Fibroblast of mammary gland (primary cell): ENCODE measurements around the gene WDR83.
"Not testable (repeated sequence)": the region's sequence is repeated elsewhere in the genome, so short reads cannot be mapped to it uniquely, and the experiment has no call there.

Source experiments
- DNase-seq: peaks from one replicate; pipeline ENCODE4 v3.0.0-alpha.2; 2010; ENCODE audit warnings: low read depth
- H3K4me3 ChIP-seq: 2 replicates; pipeline ENCODE4 v1.5.1; 2011; ENCODE audit warnings: low read depth, mild to moderate bottlenecking, low read length, moderate library complexity; ENCODE audit not compliant: control insufficient read depth
- TF ChIP-seq, protein P1 (sequence below): conservative IDR thresholded peaks from 2 replicates; pipeline ENCODE4 v1.5.1; 2011; ENCODE audit warnings: low read depth, low read length, inconsistent platforms; ENCODE audit not compliant: control insufficient read depth, insufficient read depth

Gene WDR83

DNA sequence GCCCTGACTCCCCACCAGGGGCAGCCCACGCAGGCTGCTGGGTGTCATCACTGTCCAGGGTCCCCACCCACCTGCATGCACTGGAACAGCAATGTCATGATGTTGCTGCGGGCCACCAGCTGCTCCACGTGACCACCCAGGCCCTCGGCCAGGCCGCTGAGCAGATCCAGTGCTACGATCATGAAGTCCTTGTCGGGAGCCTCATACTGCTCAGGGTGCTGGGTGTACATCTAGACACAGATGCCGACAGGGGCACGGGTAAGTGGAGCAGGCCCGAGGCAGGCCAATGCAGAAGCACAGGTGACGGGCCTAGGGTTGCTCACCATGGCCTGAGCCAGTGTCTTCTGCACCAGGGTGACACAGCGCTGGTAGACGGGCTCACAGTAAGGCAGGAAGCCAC, 38.6 kb downstream of the WDR83 start:
- TF ChIP-seq, protein P1, sequence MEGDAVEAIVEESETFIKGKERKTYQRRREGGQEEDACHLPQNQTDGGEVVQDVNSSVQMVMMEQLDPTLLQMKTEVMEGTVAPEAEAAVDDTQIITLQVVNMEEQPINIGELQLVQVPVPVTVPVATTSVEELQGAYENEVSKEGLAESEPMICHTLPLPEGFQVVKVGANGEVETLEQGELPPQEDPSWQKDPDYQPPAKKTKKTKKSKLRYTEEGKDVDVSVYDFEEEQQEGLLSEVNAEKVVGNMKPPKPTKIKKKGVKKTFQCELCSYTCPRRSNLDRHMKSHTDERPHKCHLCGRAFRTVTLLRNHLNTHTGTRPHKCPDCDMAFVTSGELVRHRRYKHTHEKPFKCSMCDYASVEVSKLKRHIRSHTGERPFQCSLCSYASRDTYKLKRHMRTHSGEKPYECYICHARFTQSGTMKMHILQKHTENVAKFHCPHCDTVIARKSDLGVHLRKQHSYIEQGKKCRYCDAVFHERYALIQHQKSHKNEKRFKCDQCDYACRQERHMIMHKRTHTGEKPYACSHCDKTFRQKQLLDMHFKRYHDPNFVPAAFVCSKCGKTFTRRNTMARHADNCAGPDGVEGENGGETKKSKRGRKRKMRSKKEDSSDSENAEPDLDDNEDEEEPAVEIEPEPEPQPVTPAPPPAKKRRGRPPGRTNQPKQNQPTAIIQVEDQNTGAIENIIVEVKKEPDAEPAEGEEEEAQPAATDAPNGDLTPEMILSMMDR, result no peak
- no peak overlapping the region for H3K4me3 ChIP-seq

GRCh38 chr19:12705654-12706331, 39.2 kb downstream of the WDR83 start:
- TF ChIP-seq, protein P1, result no peak
- no peak overlapping the region for H3K4me3 ChIP-seq
- no peak for DNase-seq

More for the DNA sequence above, 38.6 kb downstream of the WDR83 start:
- DNase-seq, result no peak

- TF ChIP-seq, protein P1, result no peak
- no peak for DNase-seq
- no peak overlapping the region for H3K4me3 ChIP-seq
Measured at GRCh38 chr19:12706332-12706718, 39.7 kb downstream of the WDR83 start.

- no peak overlapping the region for H3K4me3 ChIP-seq
- no peak for DNase-seq
- TF ChIP-seq, protein P1, result no peak
Measured at GRCh38 chr19:12708641-12709040, 42.0 kb downstream of the WDR83 start.

DNA sequence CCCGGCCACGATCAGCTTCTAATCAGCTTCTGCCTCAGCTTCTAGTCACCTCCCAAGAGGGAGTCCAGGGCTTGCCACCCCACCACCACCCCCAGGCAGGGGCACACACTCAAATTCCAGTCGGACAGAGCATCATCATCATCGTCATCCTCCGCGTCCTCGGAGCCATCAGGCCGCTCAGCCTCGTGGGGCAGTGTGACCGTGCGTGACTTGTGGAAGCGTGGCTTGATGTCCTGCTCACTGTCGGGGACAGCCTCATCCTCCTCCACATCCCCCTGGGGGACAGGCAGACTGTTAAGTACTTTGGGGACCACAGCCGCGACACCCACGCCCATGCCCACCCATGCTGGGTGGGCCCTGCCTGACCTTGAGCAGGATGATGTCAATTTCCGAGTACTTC, 44.6 kb downstream of the WDR83 start:
- no peak for DNase-seq
- no peak overlapping the region for H3K4me3 ChIP-seq
- TF ChIP-seq, protein P1, result no peak

DNA sequence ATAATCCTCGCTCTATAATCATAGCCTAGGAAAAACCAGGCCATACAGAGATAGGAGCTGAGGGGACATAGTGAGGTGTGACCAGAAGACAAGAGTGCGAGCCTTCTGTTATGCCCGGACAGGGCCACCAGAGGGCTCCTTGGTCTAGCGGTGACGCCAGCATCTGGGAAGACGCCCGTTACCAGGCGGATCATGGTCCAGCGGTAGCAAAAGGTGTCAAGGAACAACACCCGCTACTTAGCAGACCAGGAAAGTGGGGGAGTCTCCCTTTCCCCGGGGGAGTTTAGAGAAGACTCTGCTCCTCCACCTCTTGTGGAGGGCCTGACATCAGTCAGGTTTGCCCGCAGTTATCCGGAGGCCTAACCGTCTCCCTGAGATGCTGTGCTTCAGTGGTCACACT, 45.5 kb downstream of the WDR83 start:
- H3K4me3 ChIP-seq, DNase-seq: not testable (repeated sequence)

- DNase-seq, H3K4me3 ChIP-seq: not testable (repeated sequence)
Measured at GRCh38 chr19:12713304-12713703, 46.7 kb downstream of the WDR83 start.

DNA sequence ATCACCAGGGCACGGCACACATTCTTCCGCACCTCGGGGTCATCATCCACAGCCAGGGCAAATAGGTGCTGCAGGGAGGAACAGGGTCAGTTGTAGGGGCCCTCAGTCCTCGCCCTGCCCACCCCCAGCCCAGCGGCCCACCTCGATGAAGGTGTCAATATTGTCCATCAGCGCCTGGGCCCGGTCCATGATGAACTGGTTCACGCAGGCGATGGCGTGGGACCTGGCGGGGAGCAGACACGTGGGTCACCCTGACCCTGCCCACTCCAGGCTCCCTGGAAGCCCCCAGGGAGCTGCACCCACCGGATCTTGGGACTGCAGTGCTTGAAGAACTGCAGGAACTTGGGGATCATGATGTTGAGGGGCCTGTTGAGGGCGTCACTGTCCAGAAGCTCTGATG, 48.5 kb downstream of the WDR83 start:
- TF ChIP-seq, protein P1, result no peak
- DNase-seq, result no peak
- no peak overlapping the region for H3K4me3 ChIP-seq
